GM18868 (cell line): ENCODE data around the gene ENC1.

ENCODE experiments used
- ATAC-seq: cut with Tn5 transposase; IDR thresholded peaks from one replicate; pipeline ENCODE4 v1.9.1; 2021; ENCODE audit warnings: mild to moderate bottlenecking, moderate library complexity; ENCODE audit not compliant: unreplicated experiment

The ENC1 gene

GRCh38 chr5:74612045-74612444 is 28.5 kb downstream of the ENC1 start:
- ATAC-seq: no peak

GRCh38 chr5:74608736-74609601 is 31.6 kb downstream of the ENC1 start:
- no peak for ATAC-seq

GRCh38 chr5:74605759-74606158 is 34.8 kb downstream of the ENC1 start:
- ATAC-seq: no peak

- no peak for ATAC-seq
These were observed 37.2 kb downstream of the ENC1 start for GRCh38 chr5:74603376-74603775.

GRCh38 chr5:74599148-74599547 is 41.4 kb downstream of the ENC1 start:
- no peak for ATAC-seq

GRCh38 chr5:74598731-74599130 is 41.8 kb downstream of the ENC1 start:
- no peak for ATAC-seq

GRCh38 chr5:74596927-74597326 is 43.6 kb downstream of the ENC1 start:
- ATAC-seq: no peak

GRCh38 chr5:74595143-74595925 is 45.2 kb downstream of the ENC1 start:
- no peak for ATAC-seq

GRCh38 chr5:74594137-74595040 is 46.1 kb downstream of the ENC1 start:
- no peak for ATAC-seq

- no peak for ATAC-seq
These were observed 51.1 kb downstream of the ENC1 start for GRCh38 chr5:74589204-74590056.

- no peak for ATAC-seq
These were observed 52.1 kb downstream of the ENC1 start for GRCh38 chr5:74588415-74588814.

- no peak for ATAC-seq
These were observed 52.6 kb downstream of the ENC1 start for GRCh38 chr5:74587890-74588289.

GRCh38 chr5:74587300-74587699 is 53.2 kb downstream of the ENC1 start:
- no peak for ATAC-seq

GRCh38 chr5:74586856-74587255 is 53.7 kb downstream of the ENC1 start:
- ATAC-seq: no peak

GRCh38 chr5:74582853-74583252 is 57.7 kb downstream of the ENC1 start:
- no peak for ATAC-seq

- no peak for ATAC-seq
These were observed 58.6 kb downstream of the ENC1 start for GRCh38 chr5:74581988-74582365.

- ATAC-seq: no peak
These were observed 59.8 kb downstream of the ENC1 start for GRCh38 chr5:74580729-74581109.

- peak; percentile 66 for ATAC-seq
These were observed 61.3 kb downstream of the ENC1 start for GRCh38 chr5:74579215-74579614.

GRCh38 chr5:74578356-74579044 is 62.0 kb downstream of the ENC1 start:
- ATAC-seq: peak; percentile 68
